ENCODE measurements around the gene FBXO28. TPM values are rescaled to one million over a fixed set of nuclear protein-coding genes. Genes with fewer than 3 reads are reported as not detected.

Gene FBXO28
- total and polyA plus RNA-seq, 8 donors = 4.6 to 44.2 (median 9.6) TPM

DNA sequence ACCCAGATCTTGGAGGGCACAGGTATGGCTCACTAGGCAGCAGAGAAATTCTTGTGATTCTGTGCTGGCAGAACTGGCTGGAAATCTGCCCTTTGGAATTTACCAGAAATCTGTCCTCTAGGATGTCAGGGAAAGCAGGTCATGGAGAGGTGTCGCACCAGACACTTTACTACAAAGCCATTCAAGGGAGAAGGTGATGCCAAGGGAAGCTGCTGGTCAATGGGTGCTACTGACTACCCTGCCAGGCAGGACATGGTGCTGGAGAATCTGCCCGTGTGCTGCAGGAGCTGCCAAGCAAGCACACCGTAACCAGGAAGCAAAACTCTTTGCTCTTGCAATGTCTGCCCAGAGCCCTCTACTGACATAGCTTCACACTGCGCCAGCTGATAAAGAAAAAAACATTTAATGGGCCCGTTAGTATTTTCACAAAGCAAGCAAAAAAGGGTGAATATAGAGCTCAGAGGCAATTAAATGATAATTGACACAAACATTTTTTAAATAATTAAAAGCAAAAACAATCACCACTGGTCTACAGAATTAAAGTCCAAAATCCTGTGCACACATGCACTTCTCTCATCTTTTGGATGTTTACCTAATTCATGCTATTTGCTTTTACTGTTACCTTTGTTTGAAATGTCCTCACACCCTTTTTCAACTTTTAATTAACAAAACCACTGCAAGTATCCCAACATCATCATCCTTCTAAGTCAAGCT, 7.2 kb upstream of the FBXO28 start:
- no peaks in the 10 kb centered on the region for H3K9me3 ChIP-seq
- peaks cover 0 to 12% (median 4%) of the 10 kb centered on the region in 4 donors for H3K4me1 ChIP-seq
- TF ChIP-seq EP300 (IDR thresholded peaks at IDR 0.05) (no peak), POLR2A (IDR thresholded peaks at IDR 0.05) (no peak), POLR2AphosphoS5 (IDR thresholded peaks at IDR 0.05) (peak in 1 of 3 donors; percentile 38)
- TF ChIP-seq, protein P1, sequence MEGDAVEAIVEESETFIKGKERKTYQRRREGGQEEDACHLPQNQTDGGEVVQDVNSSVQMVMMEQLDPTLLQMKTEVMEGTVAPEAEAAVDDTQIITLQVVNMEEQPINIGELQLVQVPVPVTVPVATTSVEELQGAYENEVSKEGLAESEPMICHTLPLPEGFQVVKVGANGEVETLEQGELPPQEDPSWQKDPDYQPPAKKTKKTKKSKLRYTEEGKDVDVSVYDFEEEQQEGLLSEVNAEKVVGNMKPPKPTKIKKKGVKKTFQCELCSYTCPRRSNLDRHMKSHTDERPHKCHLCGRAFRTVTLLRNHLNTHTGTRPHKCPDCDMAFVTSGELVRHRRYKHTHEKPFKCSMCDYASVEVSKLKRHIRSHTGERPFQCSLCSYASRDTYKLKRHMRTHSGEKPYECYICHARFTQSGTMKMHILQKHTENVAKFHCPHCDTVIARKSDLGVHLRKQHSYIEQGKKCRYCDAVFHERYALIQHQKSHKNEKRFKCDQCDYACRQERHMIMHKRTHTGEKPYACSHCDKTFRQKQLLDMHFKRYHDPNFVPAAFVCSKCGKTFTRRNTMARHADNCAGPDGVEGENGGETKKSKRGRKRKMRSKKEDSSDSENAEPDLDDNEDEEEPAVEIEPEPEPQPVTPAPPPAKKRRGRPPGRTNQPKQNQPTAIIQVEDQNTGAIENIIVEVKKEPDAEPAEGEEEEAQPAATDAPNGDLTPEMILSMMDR (IDR thresholded peaks at IDR 0.05) = no peak
- 15 to 29% (median 24%) methylated on average over 5 of the region's 5 CpGs for WGBS, 5 donors
- intact Hi-C loops (cut with DNase I; ENCODE audit: low total_unique reads) = no loop called here
- peak; percentile 29 to 70 for DNase-seq
- no peak overlapping the region for H3K4me3 ChIP-seq
- H3K27ac ChIP-seq = no peak overlapping the region
- H3K36me3 ChIP-seq = no peaks in the 10 kb centered on the region
- peaks cover 0 to 10% (median 0%) of the 10 kb centered on the region in 3 donors for H3K27me3 ChIP-seq

DNA sequence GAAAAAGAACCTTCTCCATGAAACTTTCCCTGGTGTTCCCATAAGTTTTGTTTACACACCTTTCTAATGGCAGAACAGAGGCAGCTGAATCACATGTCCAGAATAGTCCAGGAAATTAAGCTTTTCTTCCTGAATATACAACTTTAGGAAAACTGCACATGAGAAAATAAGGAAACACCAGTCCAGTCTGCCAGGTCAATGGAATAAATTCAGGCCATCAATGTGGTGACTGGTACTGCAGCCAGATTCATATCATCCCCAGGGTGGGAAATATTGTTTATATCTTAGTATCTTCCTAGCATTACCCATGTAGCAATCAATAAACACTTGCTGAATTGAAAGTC, 6.7 kb upstream of the FBXO28 start:
- Histone ChIP-seq H3K27ac (no peak overlapping the region), H3K27me3 (peaks cover 0 to 10% (median 0%) of the 10 kb centered on the region in 3 donors), H3K9me3 (no peaks in the 10 kb centered on the region), H3K4me3 (no peak overlapping the region), H3K36me3 (no peaks in the 10 kb centered on the region), H3K4me1 (peaks cover 0 to 12% (median 4%) of the 10 kb centered on the region in 4 donors)
- no peak for TF ChIP-seq POLR2A (IDR thresholded peaks at IDR 0.05)
- TF ChIP-seq, protein P1 (IDR thresholded peaks at IDR 0.05) = no peak
- no peak for DNase-seq
- intact Hi-C loops (cut with DNase I; ENCODE audit: low total_unique reads) = no loop called here

- peaks cover 0 to 5% (median 0%) of the 10 kb centered on the region in 3 donors for H3K27me3 ChIP-seq
- DNase-seq = no peak
Observed at GRCh38 chr1:224108991-224109390, 4.9 kb upstream of the FBXO28 start.

DNA sequence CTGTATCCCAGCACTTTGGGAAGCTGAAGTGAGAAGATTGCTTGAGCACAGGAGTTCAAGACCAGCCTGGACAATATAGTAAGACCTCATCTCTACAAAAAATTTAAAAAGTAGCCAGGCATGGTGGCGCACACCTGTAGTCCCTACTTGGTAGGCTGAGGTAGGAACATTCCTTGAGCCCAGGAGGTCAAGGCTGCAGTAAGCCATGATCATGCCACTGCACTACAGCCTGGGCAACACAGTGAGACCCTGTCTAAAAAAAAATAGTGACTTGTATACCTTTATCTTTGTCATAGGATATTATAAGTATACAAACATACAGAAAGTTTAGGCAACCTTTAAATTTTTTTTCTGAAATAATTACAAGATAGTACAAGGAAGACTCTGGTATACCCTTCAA, 3.9 kb upstream of the FBXO28 start:
- Histone ChIP-seq H3K9me3 (no peaks in the 10 kb centered on the region), H3K36me3 (no peaks in the 10 kb centered on the region), H3K27ac (no peak overlapping the region), H3K4me3 (no peak overlapping the region), H3K4me1 (peaks cover 4 to 20% (median 12%) of the 10 kb centered on the region in 4 donors), H3K27me3 (peaks cover 0 to 5% (median 0%) of the 10 kb centered on the region in 3 donors)
- no peak for DNase-seq
- TF ChIP-seq POLR2AphosphoS5 (IDR thresholded peaks at IDR 0.05) = no peak
- TF ChIP-seq POLR2A (IDR thresholded peaks at IDR 0.05) = no peak
- TF ChIP-seq EP300 (IDR thresholded peaks at IDR 0.05) = no peak
- TF ChIP-seq, protein P1 (IDR thresholded peaks at IDR 0.05) = no peak
- WGBS, 5 donors = 91 to 100% (median 100%) methylated on average over 1 of the region's 1 CpG
- intact Hi-C loops (cut with DNase I; ENCODE audit: low total_unique reads) = loop anchor here (5.0 to 10.0 kb wide), 2 partner anchors 222 to 345 kb away; partner anchors contain the start of gene NVL

More at GRCh38 chr1:224108991-224109390, 4.9 kb upstream of the FBXO28 start:
- Histone ChIP-seq H3K27ac (no peak overlapping the region), H3K36me3 (no peaks in the 10 kb centered on the region), H3K4me3 (no peak overlapping the region), H3K9me3 (no peaks in the 10 kb centered on the region), H3K4me1 (peaks cover 0 to 17% (median 6%) of the 10 kb centered on the region in 4 donors)
- TF ChIP-seq POLR2A (IDR thresholded peaks at IDR 0.05) = no peak
- no peak for TF ChIP-seq EP300 (IDR thresholded peaks at IDR 0.05)
- TF ChIP-seq, protein P1 (IDR thresholded peaks at IDR 0.05) = no peak
- no peak for TF ChIP-seq POLR2AphosphoS5 (IDR thresholded peaks at IDR 0.05)
- intact Hi-C loops (cut with DNase I; ENCODE audit: low total_unique reads) = no loop called here

Data from stomach (tissue), 9 donors.